Measurements from ENCODE around the gene GLIS2.

DNA sequence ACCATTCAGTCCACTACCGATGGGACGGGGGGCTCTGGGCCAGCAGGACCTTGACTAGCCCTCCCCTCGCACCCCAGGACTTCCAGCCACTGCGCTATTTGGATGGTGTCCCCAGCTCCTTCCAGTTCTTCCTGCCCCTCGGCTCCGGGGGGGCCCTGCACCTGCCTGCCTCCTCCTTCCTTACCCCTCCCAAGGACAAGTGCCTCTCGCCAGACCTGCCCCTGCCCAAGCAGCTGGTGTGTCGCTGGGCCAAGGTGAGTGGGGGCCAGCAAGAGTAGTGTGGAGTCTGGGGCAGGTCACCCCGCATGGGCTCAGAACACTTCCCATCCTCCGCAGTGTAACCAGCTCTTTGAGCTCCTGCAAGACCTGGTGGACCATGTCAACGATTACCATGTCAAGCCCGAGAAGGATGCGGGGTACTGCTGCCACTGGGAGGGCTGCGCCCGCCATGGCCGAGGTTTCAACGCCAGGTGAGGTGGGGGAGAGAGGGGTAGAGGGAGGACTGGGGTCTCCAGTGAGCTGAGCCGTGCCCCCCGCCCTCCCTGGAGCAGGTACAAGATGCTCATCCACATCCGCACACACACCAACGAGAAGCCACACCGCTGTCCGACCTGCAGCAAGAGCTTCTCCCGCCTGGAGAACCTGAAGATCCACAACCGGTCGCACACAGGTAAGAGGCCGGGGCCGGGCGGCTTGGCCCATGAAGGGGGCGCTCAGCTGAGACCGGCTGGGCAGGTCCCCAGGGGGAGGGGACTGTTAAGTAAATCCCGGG is 19.0 kb downstream of the GLIS2 start:
- TF ChIP-seq POLR2A (IDR thresholded peaks at IDR 0.05) (no peak), POLR2AphosphoS5 (IDR thresholded peaks at IDR 0.05) (no peak), CTCF (IDR thresholded peaks at IDR 0.05) (no peak), EP300 (IDR thresholded peaks at IDR 0.05) (no peak)
